H9 (cell line): ENCODE results near the gene DOK5. TPM values are rescaled to one million over a fixed set of nuclear protein-coding genes. Genes with fewer than 3 reads are reported as not detected.

ENCODE experiments used
- DNase-seq: peaks from one replicate; pipeline ENCODE4 v3.0.0-alpha.2; 2017
- H2AFZ ChIP-seq: one replicate; pipeline ENCODE4 v1.6.1; 2013; ENCODE audit warnings: mild to moderate bottlenecking, low read length, control low read depth, moderate library complexity
- H2AK5ac ChIP-seq: 2 replicates; pipeline ENCODE4 v1.6.1; 2013; ENCODE audit warnings: low read length, control low read depth, mixed read lengths; ENCODE audit not compliant: insufficient read length
- H2BK120ac ChIP-seq: one replicate; pipeline ENCODE4 v1.6.1; 2013; ENCODE audit warnings: low read depth, mild to moderate bottlenecking, low read length, control low read depth, inconsistent platforms; ENCODE audit not compliant: poor library complexity, severe bottlenecking
- H2BK12ac ChIP-seq: 2 replicates; pipeline ENCODE4 v1.6.1; 2013; ENCODE audit warnings: low read length, control low read depth, mixed read lengths, low read depth; ENCODE audit not compliant: insufficient read length
- H2BK15ac ChIP-seq: 2 replicates; pipeline ENCODE4 v1.6.1; 2013; ENCODE audit warnings: low read depth, low read length, control low read depth
- H2BK20ac ChIP-seq: one replicate; pipeline ENCODE4 v1.6.1; 2013; ENCODE audit warnings: low read depth, mild to moderate bottlenecking, low read length, control low read depth, inconsistent platforms; ENCODE audit not compliant: poor library complexity, severe bottlenecking
- H2BK5ac ChIP-seq: 2 replicates; pipeline ENCODE4 v1.6.1; 2013; ENCODE audit warnings: low read length, control low read depth, mixed read lengths; ENCODE audit not compliant: insufficient read length
- H3K14ac ChIP-seq: 2 replicates; pipeline ENCODE4 v1.6.1; 2013; ENCODE audit warnings: low read length, control low read depth; ENCODE audit not compliant: insufficient read depth
- H3K18ac ChIP-seq: 2 replicates; pipeline ENCODE4 v1.6.1; 2013; ENCODE audit warnings: low read depth, mild to moderate bottlenecking, mixed read lengths, low read length, control low read depth; ENCODE audit not compliant: insufficient read length
- H3K23ac ChIP-seq: 2 replicates; pipeline ENCODE4 v1.6.1; 2013; ENCODE audit warnings: low read length, control low read depth, mixed read lengths, low read depth; ENCODE audit not compliant: insufficient read length
- H3K23me2 ChIP-seq: 2 replicates; pipeline ENCODE4 v1.6.1; 2013; ENCODE audit warnings: low read depth, mild to moderate bottlenecking, mixed read lengths, low read length, control low read depth; ENCODE audit not compliant: insufficient read length, poor library complexity, severe bottlenecking
- H3K27ac ChIP-seq: 2 replicates; pipeline ENCODE4 v1.5.1; 2013; ENCODE audit warnings: low read length, control low read depth, mixed read lengths, low read depth; ENCODE audit not compliant: insufficient read length
- H3K27me3 ChIP-seq: 2 replicates; pipeline ENCODE4 v1.6.1; 2013; ENCODE audit warnings: low read length, control low read depth, inconsistent platforms; ENCODE audit not compliant: insufficient read depth
- H3K4ac ChIP-seq: 2 replicates; pipeline ENCODE4 v1.6.1; 2013; ENCODE audit warnings: low read depth, mild to moderate bottlenecking, control low read depth, inconsistent platforms, low read length, moderate library complexity
- H3K4me1 ChIP-seq: 2 replicates; pipeline ENCODE4 v1.6.1; 2013; ENCODE audit warnings: low read length, control low read depth, inconsistent platforms; ENCODE audit not compliant: insufficient read depth
- H3K4me2 ChIP-seq: 2 replicates; pipeline ENCODE4 v1.6.1; 2013; ENCODE audit warnings: low read length, control low read depth, mixed read lengths; ENCODE audit not compliant: insufficient read length, insufficient read depth
- H3K56ac ChIP-seq: 2 replicates; pipeline ENCODE4 v1.6.1; 2013; ENCODE audit warnings: low read depth, mild to moderate bottlenecking, mixed read lengths, low read length, control low read depth; ENCODE audit not compliant: insufficient read length
- H3K79me1 ChIP-seq: 2 replicates; pipeline ENCODE4 v1.6.1; 2013; ENCODE audit warnings: low read depth, mild to moderate bottlenecking, moderate library complexity, low read length, control low read depth, inconsistent platforms; ENCODE audit not compliant: insufficient read depth, poor library complexity, severe bottlenecking
- H3K79me2 ChIP-seq: 2 replicates; pipeline ENCODE4 v1.6.1; 2013; ENCODE audit warnings: low read length, control low read depth, inconsistent platforms; ENCODE audit not compliant: insufficient read depth
- H3K9ac ChIP-seq: 2 replicates; pipeline ENCODE4 v1.6.1; 2013; ENCODE audit warnings: low read length, control low read depth, mixed read lengths; ENCODE audit not compliant: insufficient read length; ENCODE audit errors: extremely low read depth
- H3K9me3 ChIP-seq: one replicate; pipeline ENCODE4 v1.6.1; 2013; ENCODE audit warnings: low read depth, low read length, inconsistent platforms; ENCODE audit not compliant: control insufficient read depth
- H3T11ph ChIP-seq: one replicate; pipeline ENCODE4 v1.6.1; 2013; ENCODE audit warnings: mild to moderate bottlenecking, low read length, control low read depth, inconsistent platforms
- H4K20me1 ChIP-seq: one replicate; pipeline ENCODE4 v1.6.1; 2013; ENCODE audit not compliant: control insufficient read depth, insufficient read length, insufficient read depth
- H4K5ac ChIP-seq: 2 replicates; pipeline ENCODE4 v1.6.1; 2013; ENCODE audit warnings: low read depth, mild to moderate bottlenecking, mixed read lengths, low read length, control low read depth; ENCODE audit not compliant: insufficient read length
- H4K8ac ChIP-seq: replicated peaks from 2 replicates; pipeline ENCODE4 v1.6.1; 2013; ENCODE audit warnings: low read length, control low read depth, mixed read lengths, low read depth; ENCODE audit not compliant: insufficient read length
- H4K91ac ChIP-seq: 2 replicates; pipeline ENCODE4 v1.6.1; 2013; ENCODE audit warnings: low read depth, mild to moderate bottlenecking, moderate library complexity, mixed read lengths, low read length, control low read depth; ENCODE audit not compliant: insufficient read length
- H3K27ac Mint-ChIP-seq, 3 experiments: 2 replicates in 2 of 3; 3 replicates in 1 of 3; pipeline ENCODE4 v1.8.0; 2020 to 2021; ENCODE audit warnings: mixed read lengths in 3 of 3, mild to moderate bottlenecking in 1 of 3, moderate library complexity in 1 of 3
- H3K27me3 Mint-ChIP-seq: 2 replicates; pipeline ENCODE4 v1.8.0; 2021; ENCODE audit warnings: low read depth, mild to moderate bottlenecking, moderate library complexity, mixed read lengths
- H3K36me3 Mint-ChIP-seq, 3 experiments: 2 replicates in 2 of 3; 3 replicates in 1 of 3; pipeline ENCODE4 v1.8.0; 2020 to 2021; ENCODE audit warnings: low read depth in 3 of 3, mixed read lengths in 3 of 3; ENCODE audit not compliant: insufficient read depth in 1 of 3
- H3K4me1 Mint-ChIP-seq, 2 experiments: 2 replicates each; pipeline ENCODE4 v1.8.0; 2020; ENCODE audit warnings: mixed read lengths in 2 of 2
- H3K4me3 Mint-ChIP-seq, 2 experiments: 2 replicates in 1 of 2; 3 replicates in 1 of 2; pipeline ENCODE4 v1.8.0; 2020 to 2021; ENCODE audit warnings: mild to moderate bottlenecking in 2 of 2, mixed read lengths in 2 of 2, moderate library complexity in 1 of 2
- H3K9me3 Mint-ChIP-seq, 2 experiments: 2 replicates in 1 of 2; 3 replicates in 1 of 2; pipeline ENCODE4 v1.8.0; 2020; ENCODE audit warnings: mild to moderate bottlenecking in 2 of 2, mixed read lengths in 2 of 2, moderate library complexity in 1 of 2
- CTCF ChIP-seq: fragments of 200-600 bp; sonication (generic); conservative IDR thresholded peaks from 3 replicates; pipeline ENCODE4 v1.8.0; 2021; ENCODE audit warnings: antibody characterized with exemption, mild to moderate bottlenecking
- WGBS: extraction: QIAGEN DNeasy Blood & Tissue Kit; methylation state at CpG from one replicate; pipeline ENCODE4 v1.1.7; 2013; ENCODE audit warnings: missing lambda C conversion rate, low lambda C conversion rate, mixed read lengths; ENCODE audit not compliant: insufficient read length; ENCODE audit errors: extremely low coverage; 5-methylcytosine and 5-hydroxymethylcytosine counted together
- total RNA-seq: library from RNA; stranded (reverse); gene quantifications from 2 replicates; pipeline ENCODE4 v1.2.1, GENCODE V29; 2021

Gene DOK5
- total RNA-seq, 1 experiment from 2014 or later = 4.5 TPM

- H2BK120ac ChIP-seq = no peak overlapping the region
- H3K27me3 ChIP-seq = no peaks in the 10 kb centered on the region
- peaks cover 4% of the 10 kb centered on the region in 2 experiments for H3K4me1 Mint-ChIP-seq
- no peak overlapping the region for H3K4me2 ChIP-seq
- H3K79me2 ChIP-seq = no peaks in the 10 kb centered on the region
- 100% methylated on average over 1 of the region's 1 CpG for WGBS
- no peak overlapping the region for H2AK5ac ChIP-seq
- H2BK12ac ChIP-seq = no peak overlapping the region
- no peak for DNase-seq
- no peak overlapping the region for H4K5ac ChIP-seq
- H3K36me3 Mint-ChIP-seq = no peaks in the 10 kb centered on the region
- H3K27ac Mint-ChIP-seq = no peak overlapping the region
- no peak overlapping the region for H3K9ac ChIP-seq
- no peaks in the 10 kb centered on the region for H3K4me1 ChIP-seq
- no peaks in the 10 kb centered on the region for H3K79me1 ChIP-seq
- H2BK20ac ChIP-seq = no peak overlapping the region
- H3K18ac ChIP-seq = no peak overlapping the region
- H4K20me1 ChIP-seq = no peaks in the 10 kb centered on the region
- no peak overlapping the region for H3K56ac ChIP-seq
- H3K9me3 Mint-ChIP-seq = no peaks in the 10 kb centered on the region
- H3K4ac ChIP-seq = no peak overlapping the region
- H2BK15ac ChIP-seq = no peak overlapping the region
- H3K23me2 ChIP-seq = no peaks in the 10 kb centered on the region
- H2AFZ ChIP-seq = no peak overlapping the region
- H3T11ph ChIP-seq = no peak overlapping the region
- H4K91ac ChIP-seq = no peak overlapping the region
- H3K27ac ChIP-seq = no peak overlapping the region
- H3K4me3 Mint-ChIP-seq = no peak overlapping the region
- H3K9me3 ChIP-seq = no peaks in the 10 kb centered on the region
- no peak overlapping the region for H4K8ac ChIP-seq
- no peak overlapping the region for H3K23ac ChIP-seq
- no peaks in the 10 kb centered on the region for H3K27me3 Mint-ChIP-seq
- H2BK5ac ChIP-seq = no peak overlapping the region
- no peak for TF ChIP-seq CTCF
- no peak overlapping the region for H3K14ac ChIP-seq
These were observed 42.4 kb upstream of the DOK5 start for GRCh38 chr20:54432966-54433365.
